Muscle of arm (tissue), 12 donors: ENCODE measurements around the gene LTB4R. TPM values are rescaled to one million over a fixed set of nuclear protein-coding genes. Genes with fewer than 3 reads are reported as not detected.
A peak's percentile ranks its signal among the peaks of the same experiment; 100 is the strongest.
"Not testable (repeated sequence)": the region's sequence is repeated elsewhere in the genome, so short reads cannot be mapped to it uniquely, and the experiment has no call there.

Experiments used
- DNase-seq: peaks from one replicate; pipeline ENCODE4 v3.0.0-alpha.2; 2013
- polyA plus RNA-seq, 12 donors: library from polyadenylated mRNA; unstranded; fragments of 120-200 nt; gene quantifications; one replicate each; pipeline ENCODE4 v1.2.1, GENCODE V29; 2013; ENCODE audit not compliant: insufficient read length in 12 of 12

LTB4R gene
- polyA plus RNA-seq, 12 donors = 2.2 to 15.8 (median 3.2) TPM; not detected in 2

DNA sequence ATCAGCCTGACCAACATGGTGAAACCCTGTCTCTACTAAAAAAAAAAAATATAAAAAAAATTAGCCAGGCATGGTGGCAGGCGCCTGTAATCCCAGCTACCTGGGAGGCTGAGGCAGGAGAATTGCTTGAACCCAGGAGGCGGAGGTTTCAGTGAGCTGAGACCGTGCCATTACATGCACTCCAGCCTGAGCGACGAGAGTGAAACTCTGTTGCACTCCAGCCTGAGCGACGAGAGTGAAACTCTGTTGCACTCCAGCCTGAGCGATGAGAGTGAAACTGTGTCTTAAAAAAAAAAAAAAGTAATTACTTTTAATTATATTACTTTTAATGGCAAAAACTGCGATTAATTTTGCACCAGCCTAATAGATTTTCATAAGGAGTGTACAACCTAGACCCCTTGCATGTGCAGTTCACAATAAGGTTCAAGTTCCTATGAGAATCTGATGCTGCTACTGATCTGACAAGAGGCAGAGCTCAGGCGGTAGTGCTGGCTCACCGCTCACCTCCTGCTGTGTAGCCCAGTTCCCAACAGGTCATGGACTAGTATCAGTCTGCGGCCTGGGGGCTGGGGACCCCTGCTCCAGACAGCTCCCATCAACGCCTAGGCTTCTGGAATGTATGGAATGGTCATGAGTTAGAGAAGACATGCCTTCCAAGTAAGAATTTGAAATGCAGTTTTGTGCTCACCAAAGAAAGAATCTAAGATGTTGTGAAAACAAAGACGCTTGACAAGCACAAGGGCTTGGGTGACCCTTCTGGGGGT lies 10.1 kb downstream of the LTB4R start:
- no peak for DNase-seq

DNA sequence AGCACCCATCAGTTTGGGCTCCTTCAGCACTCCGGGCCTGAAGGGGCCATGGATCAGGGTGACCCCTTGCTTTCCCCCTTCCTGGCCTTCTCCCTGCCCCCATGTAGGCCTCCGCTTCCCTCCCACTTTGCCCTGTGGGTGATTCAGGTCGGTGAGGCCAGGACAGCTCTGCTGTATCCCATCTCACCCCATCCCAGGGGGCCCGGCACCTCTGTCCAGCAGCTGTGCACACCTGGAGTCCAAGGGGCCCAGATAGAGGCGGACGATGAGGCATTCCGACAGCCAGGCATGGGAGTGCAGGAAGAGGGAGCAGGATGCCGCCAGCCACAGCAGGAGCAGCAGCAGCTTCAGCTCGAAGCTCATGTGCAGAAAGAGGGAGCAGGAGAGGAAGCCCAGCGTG lies 11.4 kb downstream of the LTB4R start:
- no peak for DNase-seq

- DNase-seq = no peak
Observed at GRCh38 chr14:24323341-24323740, 12.0 kb downstream of the LTB4R start.

- DNase-seq = no peak
Observed at GRCh38 chr14:24324024-24324423, 12.7 kb downstream of the LTB4R start.

- no peak for DNase-seq
Observed at GRCh38 chr14:24325041-24325530, 13.8 kb downstream of the LTB4R start.

DNA sequence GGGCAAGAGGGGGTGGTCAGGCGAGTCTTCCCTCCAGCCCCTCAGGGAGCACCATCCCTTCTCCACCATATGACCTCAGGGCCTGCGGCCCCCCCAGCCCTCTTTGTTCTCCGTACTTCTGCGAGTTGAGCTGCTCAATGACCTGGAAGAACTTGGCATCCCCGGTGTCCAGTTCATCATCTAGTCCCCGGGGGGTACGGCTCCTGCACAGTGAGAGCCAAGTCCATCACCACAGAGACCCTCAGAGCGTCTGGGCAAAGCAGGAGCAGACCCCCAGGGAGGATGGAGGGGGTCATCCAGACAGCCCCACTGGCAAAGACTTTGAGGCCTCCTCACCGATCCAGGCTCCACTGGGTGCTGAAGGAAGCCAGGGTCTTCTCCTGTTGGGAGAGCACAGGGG lies 14.7 kb downstream of the LTB4R start:
- no peak for DNase-seq

- DNase-seq = no peak
Observed at GRCh38 chr14:24327303-24327702, 16.0 kb downstream of the LTB4R start.

GRCh38 chr14:24327914-24328313 lies 16.6 kb downstream of the LTB4R start:
- DNase-seq = not testable (repeated sequence)

DNA sequence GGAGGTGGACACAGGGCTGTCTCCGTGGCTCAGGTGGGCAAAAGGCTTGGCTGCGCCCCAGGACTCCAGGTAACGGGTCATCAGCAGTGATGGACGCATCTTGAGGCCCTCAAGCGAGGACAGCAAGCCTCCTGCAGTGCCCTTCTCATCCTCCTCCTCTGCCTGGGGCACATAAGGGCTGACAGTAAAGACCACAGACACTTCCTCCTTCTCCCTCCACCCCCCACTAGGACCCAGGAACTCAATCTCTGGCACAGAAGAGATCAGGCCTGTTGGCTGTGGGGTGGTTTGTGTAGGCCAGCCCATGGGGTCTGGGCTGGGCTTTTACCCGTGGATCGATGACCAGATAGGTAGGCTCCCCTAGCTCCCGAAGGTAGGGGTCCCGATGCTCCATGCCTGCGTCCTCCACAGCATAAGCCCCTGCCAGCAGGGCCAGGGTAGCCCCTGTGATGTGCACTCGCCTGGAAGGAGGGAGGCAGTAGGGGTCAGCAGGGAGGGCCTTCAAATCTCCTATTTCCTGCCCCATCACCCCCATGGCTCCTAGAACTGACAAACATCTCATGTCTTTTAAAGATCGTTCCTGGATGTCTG lies 17.9 kb downstream of the LTB4R start:
- no peak for DNase-seq

GRCh38 chr14:24329736-24330135 lies 18.4 kb downstream of the LTB4R start:
- DNase-seq = no peak

GRCh38 chr14:24330973-24331674 lies 19.8 kb downstream of the LTB4R start:
- DNase-seq = no peak

- DNase-seq = no peak
Observed at GRCh38 chr14:24331731-24332267, 20.5 kb downstream of the LTB4R start.

DNA sequence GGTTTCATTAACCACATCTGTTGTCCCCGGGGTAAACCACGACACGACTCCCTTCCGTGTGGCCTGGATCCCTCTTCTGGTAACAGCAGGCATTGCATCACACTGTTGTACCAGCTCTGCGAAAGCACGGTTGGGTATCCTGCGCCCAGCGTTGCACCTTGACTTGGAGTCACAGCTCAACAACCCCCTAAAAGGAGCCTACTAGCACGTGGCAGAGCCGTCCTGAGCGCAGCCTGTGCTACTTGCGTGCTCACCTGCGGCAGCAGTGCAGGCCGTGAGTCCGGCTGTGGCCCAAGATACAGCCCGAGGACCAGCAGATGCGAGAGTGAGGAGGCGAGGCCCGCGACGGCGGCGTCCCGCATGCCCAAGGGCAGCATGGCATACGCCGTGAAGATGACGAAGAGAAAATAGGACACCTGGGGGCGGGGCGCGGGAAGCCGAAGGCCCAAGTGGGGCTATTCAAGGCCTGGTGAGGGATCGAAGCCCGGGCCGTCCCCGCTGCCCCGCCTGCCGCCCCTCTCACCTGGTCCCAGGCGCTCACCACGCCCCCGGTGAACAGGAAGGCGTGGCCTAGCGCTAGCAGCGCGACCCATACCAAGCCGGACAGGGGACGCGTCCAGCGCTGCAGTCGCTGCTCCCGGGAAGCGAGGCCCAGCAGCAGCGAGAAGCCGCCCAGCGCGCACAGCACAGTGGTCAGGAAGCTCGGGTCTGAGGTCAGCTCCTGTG lies 21.1 kb downstream of the LTB4R start:
- peak; percentile 64 for DNase-seq

GRCh38 chr14:24334431-24335291 lies 23.4 kb downstream of the LTB4R start, which contains the start of gene ADCY4:
ADCY4 (minus strand) TSS chr14:24335071; CDS start chr14:24334652, 419 bp downstream.
- no peak for DNase-seq

GRCh38 chr14:24335461-24336171 lies 24.3 kb downstream of the LTB4R start:
- DNase-seq = no peak

GRCh38 chr14:24337144-24337823 lies 26.0 kb downstream of the LTB4R start:
- DNase-seq = no peak

GRCh38 chr14:24337824-24338175 lies 26.5 kb downstream of the LTB4R start:
- DNase-seq = no peak

- no peak for DNase-seq
Observed at GRCh38 chr14:24338843-24339242, 27.5 kb downstream of the LTB4R start.
